ENCODE results near the gene TMEM131. TPM values are rescaled to one million over a fixed set of nuclear protein-coding genes. Genes with fewer than 3 reads are reported as not detected.

The TMEM131 gene
- total RNA-seq, 1 experiment from 2014 or later: 28.9 TPM

DNA sequence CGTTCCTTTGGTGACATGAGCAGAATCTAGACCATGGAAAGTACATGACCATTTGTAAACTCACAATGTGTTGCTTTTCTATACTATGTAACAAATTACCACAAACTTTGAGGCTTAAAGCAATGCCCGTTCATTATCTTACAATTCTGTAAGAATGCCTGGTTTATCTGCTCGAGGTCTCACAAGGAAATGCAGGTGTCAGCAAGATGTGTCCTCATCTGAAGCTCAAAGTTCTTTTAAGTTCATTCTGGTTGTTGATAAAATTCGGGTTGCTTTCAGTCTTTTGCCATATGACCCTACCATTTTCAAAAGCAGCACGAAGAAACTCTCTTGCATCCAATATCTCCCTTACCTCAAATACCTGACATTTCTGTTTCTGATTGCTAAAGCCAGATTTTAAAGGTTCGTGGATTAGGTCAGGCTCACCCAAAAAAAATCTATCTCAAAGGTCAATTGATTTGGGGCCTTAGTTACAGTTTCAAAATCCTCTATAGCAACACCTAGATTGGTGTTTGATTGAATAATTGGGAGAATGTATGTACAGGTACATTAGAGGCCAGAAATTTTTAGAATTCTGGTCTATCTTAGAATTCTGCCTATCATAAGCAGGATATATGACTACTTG is 125.9 kb downstream of the TMEM131 start:
- no TSS peak for BruUV-seq (replicated peaks)
- Histone ChIP-seq H3K27me3 (replicated peaks; ENCODE audit: insufficient read depth, low read depth, low read length, poor library complexity) (no peaks in the 10 kb centered on the region), H3K4me3 (ENCODE audit: low read depth, low read length, poor library complexity, severe bottlenecking) (no peak overlapping the region), H3K36me3 (ENCODE audit: insufficient read depth, low read length, poor library complexity, severe bottlenecking) (no peaks in the 10 kb centered on the region), H3K4me1 (ENCODE audit: insufficient read depth, low read length, poor library complexity, severe bottlenecking) (peaks cover 6% of the 10 kb centered on the region), H3K9me3 (ENCODE audit: low read depth, low read length, poor library complexity, severe bottlenecking) (no peaks in the 10 kb centered on the region), H3K27ac (ENCODE audit: low read depth, low read length, poor library complexity, severe bottlenecking) (peak overlapping the region; percentile 7)
- intact Hi-C loops (cut with micrococcal nuclease; ENCODE audit: unreplicated experiment): no loop called here
- TF ChIP-seq, protein P1, sequence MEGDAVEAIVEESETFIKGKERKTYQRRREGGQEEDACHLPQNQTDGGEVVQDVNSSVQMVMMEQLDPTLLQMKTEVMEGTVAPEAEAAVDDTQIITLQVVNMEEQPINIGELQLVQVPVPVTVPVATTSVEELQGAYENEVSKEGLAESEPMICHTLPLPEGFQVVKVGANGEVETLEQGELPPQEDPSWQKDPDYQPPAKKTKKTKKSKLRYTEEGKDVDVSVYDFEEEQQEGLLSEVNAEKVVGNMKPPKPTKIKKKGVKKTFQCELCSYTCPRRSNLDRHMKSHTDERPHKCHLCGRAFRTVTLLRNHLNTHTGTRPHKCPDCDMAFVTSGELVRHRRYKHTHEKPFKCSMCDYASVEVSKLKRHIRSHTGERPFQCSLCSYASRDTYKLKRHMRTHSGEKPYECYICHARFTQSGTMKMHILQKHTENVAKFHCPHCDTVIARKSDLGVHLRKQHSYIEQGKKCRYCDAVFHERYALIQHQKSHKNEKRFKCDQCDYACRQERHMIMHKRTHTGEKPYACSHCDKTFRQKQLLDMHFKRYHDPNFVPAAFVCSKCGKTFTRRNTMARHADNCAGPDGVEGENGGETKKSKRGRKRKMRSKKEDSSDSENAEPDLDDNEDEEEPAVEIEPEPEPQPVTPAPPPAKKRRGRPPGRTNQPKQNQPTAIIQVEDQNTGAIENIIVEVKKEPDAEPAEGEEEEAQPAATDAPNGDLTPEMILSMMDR (conservative IDR thresholded peaks at IDR 0.05; ENCODE audit: low read depth, low read length): no peak
- TF ChIP-seq EZH2 (IDR thresholded peaks at IDR 0.05; ENCODE audit: borderline replicate concordance, low read depth, low read length, poor library complexity, severe bottlenecking): no peak
- CTCF ChIA-PET: no interaction called here
- DNase-seq (ENCODE audit: low spot score): no peak
- POLR2A ChIA-PET (ENCODE audit: low non-redundant PET): no interaction called here

DNA sequence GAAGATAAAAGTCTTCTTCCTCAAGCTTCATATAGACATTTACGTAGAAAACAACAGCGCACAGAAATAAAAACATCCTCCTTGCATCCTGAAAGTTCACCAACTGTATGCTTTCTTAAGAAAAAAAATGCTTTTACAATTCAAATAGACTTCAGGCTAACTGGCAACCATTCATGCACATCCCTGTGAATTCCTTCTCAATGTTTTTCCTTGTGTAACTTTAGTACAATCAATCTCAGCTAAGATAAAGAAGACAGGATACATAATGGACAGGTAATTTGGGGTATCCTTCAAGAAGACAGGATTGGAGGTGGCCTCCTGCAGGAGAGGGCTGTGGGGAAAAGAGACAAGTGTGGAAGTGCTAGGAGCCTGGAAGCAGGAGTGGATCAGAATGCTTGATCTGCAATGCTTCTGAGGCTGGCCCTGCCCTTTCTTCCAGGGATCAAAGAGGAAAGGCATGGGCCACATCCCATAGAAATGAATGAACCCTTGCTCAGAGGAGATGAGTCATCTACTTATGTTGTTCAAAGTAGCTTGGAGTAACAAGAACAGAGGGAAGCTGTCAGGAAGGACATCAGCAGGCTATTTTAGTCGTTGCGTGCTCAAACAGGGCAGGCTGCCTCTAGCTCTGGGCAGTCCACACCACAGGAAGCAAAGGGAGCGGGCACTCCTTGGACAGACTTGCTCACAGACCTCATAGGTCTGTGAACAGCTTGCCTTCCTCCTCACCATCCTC is 126.6 kb downstream of the TMEM131 start:
- no peaks in the 10 kb centered on the region for H3K36me3 ChIP-seq (ENCODE audit: insufficient read depth, low read length, poor library complexity, severe bottlenecking)
- no peaks in the 10 kb centered on the region for H3K27me3 ChIP-seq (replicated peaks; ENCODE audit: insufficient read depth, low read depth, low read length, poor library complexity)
- BruUV-seq (replicated peaks): no TSS peak
- peak; percentile 31 for DNase-seq (ENCODE audit: low spot score)
- ChIA-PET POLR2A (ENCODE audit: low non-redundant PET) (no interaction called here), CTCF (no interaction called here)
- no peaks in the 10 kb centered on the region for H3K9me3 ChIP-seq (ENCODE audit: low read depth, low read length, poor library complexity, severe bottlenecking)
- intact Hi-C loops (cut with micrococcal nuclease; ENCODE audit: unreplicated experiment): no loop called here
- peaks cover 6% of the 10 kb centered on the region for H3K4me1 ChIP-seq (ENCODE audit: insufficient read depth, low read length, poor library complexity, severe bottlenecking)
- no peak for TF ChIP-seq EZH2 (IDR thresholded peaks at IDR 0.05; ENCODE audit: borderline replicate concordance, low read depth, low read length, poor library complexity, severe bottlenecking)
- H3K4me3 ChIP-seq (ENCODE audit: low read depth, low read length, poor library complexity, severe bottlenecking): no peak overlapping the region
- no peak overlapping the region for H3K27ac ChIP-seq (ENCODE audit: low read depth, low read length, poor library complexity, severe bottlenecking)

DNA sequence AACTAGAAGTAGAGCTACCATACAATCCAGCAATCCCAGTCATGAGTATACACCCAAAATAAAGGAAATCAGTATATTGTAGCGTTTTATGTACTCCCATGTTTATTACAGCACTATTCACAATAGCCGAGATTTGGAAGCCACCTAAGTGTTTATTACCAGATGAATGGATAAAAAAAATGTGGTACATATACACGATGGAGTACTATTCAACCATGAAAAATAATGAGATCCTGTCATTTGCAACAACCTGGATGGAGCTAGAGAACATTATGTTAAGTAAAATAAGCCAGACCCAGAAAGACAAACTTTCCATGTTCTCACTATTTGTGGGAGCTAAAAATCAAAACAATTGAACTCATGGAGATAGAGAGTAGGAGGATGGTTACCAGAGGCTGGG is 131.9 kb downstream of the TMEM131 start:
- no peak for TF ChIP-seq EZH2 (IDR thresholded peaks at IDR 0.05; ENCODE audit: borderline replicate concordance, low read depth, low read length, poor library complexity, severe bottlenecking)
- TF ChIP-seq, protein P1 (conservative IDR thresholded peaks at IDR 0.05; ENCODE audit: low read depth, low read length): no peak
- BruUV-seq (replicated peaks): no TSS peak
- Histone ChIP-seq H3K27ac (ENCODE audit: low read depth, low read length, poor library complexity, severe bottlenecking) (no peak overlapping the region), H3K9me3 (ENCODE audit: low read depth, low read length, poor library complexity, severe bottlenecking) (no peaks in the 10 kb centered on the region), H3K27me3 (replicated peaks; ENCODE audit: insufficient read depth, low read depth, low read length, poor library complexity) (no peaks in the 10 kb centered on the region), H3K4me1 (ENCODE audit: insufficient read depth, low read length, poor library complexity, severe bottlenecking) (no peaks in the 10 kb centered on the region), H3K36me3 (ENCODE audit: insufficient read depth, low read length, poor library complexity, severe bottlenecking) (no peaks in the 10 kb centered on the region), H3K4me3 (ENCODE audit: low read depth, low read length, poor library complexity, severe bottlenecking) (no peak overlapping the region)
- intact Hi-C loops (cut with micrococcal nuclease; ENCODE audit: unreplicated experiment): no loop called here
- POLR2A ChIA-PET (ENCODE audit: low non-redundant PET): no interaction called here
- DNase-seq (ENCODE audit: low spot score): no peak
- CTCF ChIA-PET: no interaction called here
